ENCODE data around the gene SYNPR. TPM values are rescaled to one million over a fixed set of nuclear protein-coding genes. Genes with fewer than 3 reads are reported as not detected.

SYNPR gene
- total RNA-seq, 1 experiment from 2014 or later, result 0.85 TPM

- TF ChIP-seq ZNF425 (CRISPR knock-in tag; conservative IDR thresholded peaks at IDR 0.05), result no peak
- TF ChIP-seq ZNF219 (CRISPR knock-in tag; IDR thresholded peaks at IDR 0.05; ENCODE audit: borderline replicate concordance), result no peak
- no peak for TF ChIP-seq FOXJ3 (CRISPR knock-in tag; IDR thresholded peaks at IDR 0.05; ENCODE audit: borderline replicate concordance)
- TF ChIP-seq ZNF671 (CRISPR knock-in tag; IDR thresholded peaks at IDR 0.05), result no peak
- TF ChIP-seq ZNF416 (CRISPR knock-in tag; IDR thresholded peaks at IDR 0.05), result no peak
- no peak for TF ChIP-seq ATF3 (CRISPR knock-in tag; conservative IDR thresholded peaks at IDR 0.05)
These were observed 199.5 kb downstream of the SYNPR start (continued) for GRCh38 chr3:63477494-63478129.

GRCh38 chr3:63478990-63479660 is 201.0 kb downstream of the SYNPR start:
- no peak for ATAC-seq
- ChIA-PET CTCF (interaction anchor here (0.9 kb wide), 1 partner anchor 128 kb away, joined by 4 read pairs; no protein-coding TSS in a partner anchor), POLR2A (no interaction called here)
- TF ChIP-seq ZNF281 (CRISPR knock-in tag; IDR thresholded peaks at IDR 0.05) (no peak), ARID4B (CRISPR knock-in tag; IDR thresholded peaks at IDR 0.05; ENCODE audit: borderline replicate concordance) (no peak), ZSCAN18 (CRISPR knock-in tag; IDR thresholded peaks at IDR 0.05) (no peak), ZNF232 (CRISPR knock-in tag; IDR thresholded peaks at IDR 0.05) (no peak), IRF2 (CRISPR knock-in tag; IDR thresholded peaks at IDR 0.05; ENCODE audit: borderline replicate concordance, low read depth) (no peak), TCF7 (CRISPR knock-in tag; IDR thresholded peaks at IDR 0.05; ENCODE audit: low read depth) (no peak), SMAD4 (CRISPR knock-in tag; IDR thresholded peaks at IDR 0.05) (no peak), USF1 (CRISPR knock-in tag; IDR thresholded peaks at IDR 0.05) (no peak), ZBTB43 (CRISPR knock-in tag; IDR thresholded peaks at IDR 0.05) (no peak), KAT7 (CRISPR knock-in tag; IDR thresholded peaks at IDR 0.05; ENCODE audit: borderline replicate concordance) (no peak), TEAD1 (CRISPR knock-in tag; IDR thresholded peaks at IDR 0.05) (no peak), MLX (CRISPR knock-in tag; IDR thresholded peaks at IDR 0.05) (no peak), HMGA2 (CRISPR knock-in tag; IDR thresholded peaks at IDR 0.05) (no peak)
- H3K27ac Mint-ChIP-seq, result no peak overlapping the region
- no peaks in the 10 kb centered on the region for H3K36me3 Mint-ChIP-seq
- no peaks in the 10 kb centered on the region for H3K9me3 Mint-ChIP-seq
- no peak for DNase-seq (ENCODE audit: low spot score)
- peaks cover 3% of the 10 kb centered on the region; the same call in 1 of the 2 replicates for H3K27me3 Mint-ChIP-seq (ENCODE audit: low read depth)
- H3K4me1 Mint-ChIP-seq, result no peaks in the 10 kb centered on the region
- no peak overlapping the region for H3K4me3 Mint-ChIP-seq

Measured in WTC11 (cell line).